ENCODE measurements around the gene UBN1.

Gene UBN1, protein sequence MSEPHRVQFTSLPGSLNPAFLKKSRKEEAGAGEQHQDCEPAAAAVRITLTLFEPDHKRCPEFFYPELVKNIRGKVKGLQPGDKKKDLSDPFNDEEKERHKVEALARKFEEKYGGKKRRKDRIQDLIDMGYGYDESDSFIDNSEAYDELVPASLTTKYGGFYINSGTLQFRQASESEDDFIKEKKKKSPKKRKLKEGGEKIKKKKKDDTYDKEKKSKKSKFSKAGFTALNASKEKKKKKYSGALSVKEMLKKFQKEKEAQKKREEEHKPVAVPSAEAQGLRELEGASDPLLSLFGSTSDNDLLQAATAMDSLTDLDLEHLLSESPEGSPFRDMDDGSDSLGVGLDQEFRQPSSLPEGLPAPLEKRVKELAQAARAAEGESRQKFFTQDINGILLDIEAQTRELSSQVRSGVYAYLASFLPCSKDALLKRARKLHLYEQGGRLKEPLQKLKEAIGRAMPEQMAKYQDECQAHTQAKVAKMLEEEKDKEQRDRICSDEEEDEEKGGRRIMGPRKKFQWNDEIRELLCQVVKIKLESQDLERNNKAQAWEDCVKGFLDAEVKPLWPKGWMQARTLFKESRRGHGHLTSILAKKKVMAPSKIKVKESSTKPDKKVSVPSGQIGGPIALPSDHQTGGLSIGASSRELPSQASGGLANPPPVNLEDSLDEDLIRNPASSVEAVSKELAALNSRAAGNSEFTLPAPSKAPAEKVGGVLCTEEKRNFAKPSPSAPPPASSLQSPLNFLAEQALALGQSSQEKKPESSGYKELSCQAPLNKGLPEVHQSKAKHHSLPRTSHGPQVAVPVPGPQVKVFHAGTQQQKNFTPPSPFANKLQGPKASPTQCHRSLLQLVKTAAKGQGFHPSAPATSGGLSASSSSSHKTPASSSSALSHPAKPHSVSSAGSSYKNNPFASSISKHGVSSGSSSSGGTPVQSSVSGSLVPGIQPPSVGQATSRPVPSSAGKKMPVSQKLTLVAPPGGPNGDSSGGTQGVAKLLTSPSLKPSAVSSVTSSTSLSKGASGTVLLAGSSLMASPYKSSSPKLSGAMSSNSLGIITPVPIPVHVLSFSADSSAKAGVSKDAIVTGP (N-terminal part only)

DNA sequence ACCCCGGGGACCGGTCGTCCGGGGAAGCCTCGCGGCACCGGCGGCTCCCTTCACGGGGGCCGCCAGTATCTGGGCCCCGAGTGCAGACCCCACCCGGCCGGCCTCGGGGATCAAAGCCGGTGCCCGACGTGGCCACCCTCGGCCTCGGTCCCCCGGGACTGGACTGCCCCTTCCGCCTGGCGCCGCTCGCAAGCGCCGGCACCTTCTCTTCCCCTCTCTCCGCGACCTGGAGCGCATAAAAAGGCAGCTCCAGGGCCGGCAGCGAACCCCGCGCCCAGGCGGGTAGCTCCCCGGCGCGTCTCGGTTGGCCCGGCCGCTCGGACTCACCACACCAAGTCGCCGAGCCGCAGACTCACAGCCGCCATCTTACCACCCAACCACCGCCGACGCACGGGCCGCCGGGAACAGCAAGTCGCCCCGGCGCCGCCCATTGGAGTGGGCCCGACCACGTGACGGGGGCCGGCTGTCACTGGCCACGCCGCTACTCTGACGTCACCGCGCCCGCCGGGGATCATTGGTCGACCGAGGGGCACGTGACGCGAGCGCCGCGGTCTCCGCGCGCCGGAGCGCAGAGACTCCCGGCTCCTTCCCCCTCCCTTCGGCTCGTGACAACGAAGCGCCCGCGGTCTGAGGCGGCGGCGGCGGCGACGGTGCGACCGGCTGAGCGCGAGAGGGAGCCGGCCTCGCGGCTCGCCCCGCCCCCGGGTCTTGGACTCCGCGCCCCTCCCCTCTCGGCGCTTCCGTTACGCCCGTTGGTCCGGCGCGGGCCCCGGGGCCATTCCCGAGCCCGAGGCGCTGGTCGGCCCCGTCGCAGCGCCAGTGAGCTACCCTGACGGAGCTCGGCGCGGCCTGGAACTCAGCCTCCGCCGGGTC, at the start of gene UBN1, which contains the start of gene GLYR1:
UBN1 (plus strand) TSS at position 581 of the 873 bp plus-strand sequence. CDS start 5,437 bp downstream, outside the sequence.
GLYR1 (minus strand) TSS at position 388 of the 873 bp plus-strand sequence; CDS start at position 365, 23 bp downstream.
- DNase-seq (ENCODE audit: low spot score) = peak; percentile 99

DNA sequence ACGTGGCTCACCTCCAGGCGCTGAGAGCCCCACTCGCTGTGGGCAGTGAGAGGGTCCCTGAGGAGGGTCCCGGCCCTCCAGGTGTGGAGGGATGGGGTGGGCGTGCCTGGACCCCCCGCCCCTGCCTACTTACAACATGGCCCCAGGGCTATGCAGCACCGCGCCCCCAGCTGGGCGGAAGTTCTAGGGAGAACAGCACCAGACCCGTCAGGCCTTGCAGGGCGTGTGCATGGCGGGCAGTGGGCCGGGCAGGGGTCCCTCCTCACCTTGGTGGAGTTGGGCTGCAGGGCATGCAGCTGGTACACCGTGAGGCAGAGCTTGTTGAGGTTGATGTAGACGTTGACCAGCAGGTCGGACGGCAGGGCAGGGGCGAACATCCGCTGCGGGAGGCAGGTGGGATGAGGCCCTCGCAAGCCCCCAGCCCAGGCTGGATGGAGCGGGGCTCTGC, 49.5 kb upstream of the UBN1 start:
- no peak for DNase-seq (ENCODE audit: low spot score)

DNA sequence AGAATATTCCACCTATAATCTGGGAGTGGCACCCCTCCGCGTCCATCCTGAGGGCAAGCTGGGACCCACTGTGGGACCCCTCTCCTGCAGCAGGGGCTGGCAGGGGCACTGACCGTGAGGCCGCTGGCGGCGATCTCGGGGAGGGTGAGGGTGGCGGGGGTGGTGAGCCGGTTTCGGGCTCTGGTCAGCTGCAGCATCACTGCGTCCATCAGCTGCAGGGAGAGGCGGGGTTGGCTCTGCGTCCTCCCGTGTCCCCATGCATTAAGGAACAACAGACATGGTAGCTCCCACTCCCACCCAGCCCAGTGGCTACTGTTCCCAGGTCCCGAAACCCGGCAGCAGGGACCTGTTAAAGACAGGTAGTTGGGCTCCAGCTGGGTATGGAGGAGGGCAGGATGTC, 48.8 kb upstream of the UBN1 start:
- DNase-seq (ENCODE audit: low spot score) = no peak

DNA sequence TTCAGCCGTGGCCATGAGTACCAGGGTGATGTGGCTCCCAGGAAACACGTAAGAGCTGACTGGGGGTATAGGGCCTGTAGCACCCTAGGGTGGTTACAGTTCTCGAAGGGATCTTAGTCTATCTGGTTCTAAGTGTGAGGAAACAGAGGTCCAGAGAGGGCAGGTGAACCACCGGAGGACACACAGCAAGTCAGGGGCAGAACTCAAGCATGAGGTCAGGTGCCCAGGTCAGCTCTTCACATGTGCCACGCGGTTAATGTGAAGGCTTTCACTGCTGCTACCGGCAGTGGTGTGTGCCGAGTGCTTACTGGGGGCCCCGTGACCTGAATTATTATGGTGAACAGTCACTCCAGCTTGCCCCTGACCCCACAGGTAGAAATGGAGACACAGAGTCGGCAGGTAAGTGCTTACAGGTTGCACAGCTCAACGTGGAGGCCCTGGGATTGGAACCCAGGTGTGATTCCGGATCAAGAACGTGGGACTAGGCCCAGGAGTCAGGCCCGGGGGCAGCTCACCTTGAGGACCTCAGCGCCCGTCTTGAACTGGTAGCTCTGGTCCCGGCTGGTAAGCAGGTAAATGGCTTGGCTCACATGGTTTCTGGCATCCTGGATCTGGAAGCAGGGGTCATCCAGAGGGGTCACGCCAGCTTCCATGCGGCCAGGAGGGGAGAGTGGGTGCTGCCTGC, 48.0 kb upstream of the UBN1 start:
- DNase-seq (ENCODE audit: low spot score) = no peak

DNA sequence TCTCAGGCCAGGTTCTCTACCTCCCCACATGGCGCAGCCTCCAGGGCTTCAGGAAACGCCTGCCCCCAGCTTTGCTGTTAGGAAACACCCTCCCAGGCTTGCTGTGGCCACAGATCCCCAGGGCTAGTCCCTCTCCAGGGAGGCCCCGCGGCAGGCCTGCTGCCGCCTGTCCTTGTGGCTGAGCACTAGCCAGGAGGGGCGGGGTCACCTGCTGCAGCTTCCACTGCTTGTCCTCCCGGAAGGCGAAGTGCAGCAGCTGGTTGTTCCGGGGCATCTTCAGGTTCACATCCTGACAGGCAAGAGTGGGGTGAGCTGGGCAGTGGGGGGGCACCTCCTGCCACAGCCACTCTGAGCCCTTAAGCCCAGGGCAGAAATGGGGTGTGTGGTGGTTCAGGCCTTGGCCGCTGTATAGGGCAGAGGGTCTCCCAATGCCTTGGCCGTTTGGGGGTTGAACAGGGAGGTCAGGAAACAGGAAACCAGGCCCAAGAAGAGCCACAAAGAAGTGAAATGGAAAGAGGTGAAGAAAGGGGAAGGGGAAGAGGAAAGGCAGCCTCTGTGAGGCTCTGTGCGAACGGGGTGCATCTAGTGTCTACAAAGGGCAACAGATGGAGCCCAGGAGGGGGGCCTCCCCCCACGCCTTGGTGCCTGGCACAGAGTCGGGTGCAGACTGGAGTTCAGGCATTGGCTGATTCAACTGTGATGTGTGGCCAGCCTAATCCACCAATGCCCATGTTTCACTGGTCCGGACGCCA, 46.8 kb upstream of the UBN1 start:
- DNase-seq (ENCODE audit: low spot score) = no peak

DNA sequence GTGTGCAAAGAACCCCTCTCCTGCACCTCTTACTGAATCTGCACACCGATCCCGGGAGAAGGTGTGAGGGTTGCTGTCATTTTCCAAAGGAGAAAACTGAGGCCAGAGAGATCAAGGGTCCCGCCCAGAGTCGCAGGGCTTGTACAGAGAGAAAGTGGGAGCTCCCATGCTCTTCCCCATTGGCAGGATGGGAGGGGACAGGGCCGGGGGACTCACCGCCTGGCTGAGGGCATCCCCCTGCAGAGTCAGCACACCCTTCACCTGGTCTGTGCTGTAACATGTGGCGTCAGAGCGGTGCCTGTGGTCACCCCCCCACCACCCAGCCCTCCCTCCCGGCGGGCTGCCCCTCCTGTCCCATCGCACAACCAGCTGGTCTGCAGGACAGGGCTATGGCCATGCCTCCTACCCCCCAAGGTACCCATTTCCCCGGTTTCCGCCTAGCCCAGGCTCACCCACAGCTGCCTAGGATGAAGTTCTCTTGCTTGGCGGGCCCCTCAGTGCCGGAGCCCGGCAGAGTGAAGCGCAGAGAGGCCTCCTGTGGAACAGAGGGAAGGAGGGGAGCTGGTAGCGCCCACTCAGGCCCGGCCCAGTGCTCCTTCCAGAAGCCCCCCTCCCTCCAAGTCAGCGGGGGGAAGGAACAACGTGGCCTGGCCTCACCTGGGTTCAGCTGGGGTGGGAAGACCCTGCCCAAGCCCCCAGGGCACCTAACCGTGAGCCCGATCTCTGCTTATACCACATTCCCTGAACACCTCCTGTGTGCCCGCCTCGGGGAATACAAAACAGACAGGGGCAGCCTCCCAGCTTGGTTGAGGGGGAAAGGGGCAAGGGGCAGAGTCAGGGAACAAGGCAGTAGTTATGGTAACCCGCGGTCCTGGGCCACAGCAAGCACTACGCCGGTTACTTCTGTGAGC, 46.0 kb upstream of the UBN1 start:
- DNase-seq (ENCODE audit: low spot score) = no peak

DNA sequence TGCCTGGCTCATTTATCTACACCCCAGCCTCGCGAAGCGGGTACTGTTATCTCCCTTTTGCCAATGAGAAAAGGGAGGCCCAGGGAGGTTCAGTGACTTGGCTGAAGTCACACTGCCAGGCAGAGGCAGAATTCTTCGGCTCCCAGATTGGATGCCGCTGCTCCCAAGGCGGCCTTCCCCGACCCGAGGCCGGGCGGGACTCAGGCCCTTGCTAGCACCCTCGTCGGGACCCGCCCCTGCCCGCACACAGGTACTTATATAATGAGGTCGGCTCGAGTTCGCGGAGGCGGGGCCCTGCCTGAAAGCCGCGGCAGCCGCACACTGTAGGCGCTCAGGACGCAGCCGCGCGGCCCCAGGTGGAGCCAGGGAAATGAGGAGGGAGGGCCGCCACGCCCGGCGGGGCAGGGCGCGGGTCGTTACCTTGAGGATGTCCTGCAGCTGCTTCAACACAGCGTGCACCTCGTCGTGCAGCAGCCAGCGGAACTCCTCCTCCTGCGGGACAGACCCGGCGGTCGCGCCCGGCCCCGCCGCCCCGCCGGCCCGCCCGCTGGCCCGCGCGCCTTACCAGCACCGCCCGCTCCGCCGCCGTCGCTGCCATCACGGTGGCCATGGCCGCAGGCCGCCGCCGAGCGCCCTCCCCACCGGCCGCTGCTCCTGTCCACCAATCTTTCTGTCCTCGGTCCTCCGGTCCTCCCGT, 45.2 kb upstream of the UBN1 start, which contains the start of gene ROGDI:
ROGDI (minus strand) TSS at position 672 of the 697 bp plus-strand sequence; CDS start at position 610, 62 bp downstream.
- DNase-seq (ENCODE audit: low spot score) = peak; percentile 55

DNA sequence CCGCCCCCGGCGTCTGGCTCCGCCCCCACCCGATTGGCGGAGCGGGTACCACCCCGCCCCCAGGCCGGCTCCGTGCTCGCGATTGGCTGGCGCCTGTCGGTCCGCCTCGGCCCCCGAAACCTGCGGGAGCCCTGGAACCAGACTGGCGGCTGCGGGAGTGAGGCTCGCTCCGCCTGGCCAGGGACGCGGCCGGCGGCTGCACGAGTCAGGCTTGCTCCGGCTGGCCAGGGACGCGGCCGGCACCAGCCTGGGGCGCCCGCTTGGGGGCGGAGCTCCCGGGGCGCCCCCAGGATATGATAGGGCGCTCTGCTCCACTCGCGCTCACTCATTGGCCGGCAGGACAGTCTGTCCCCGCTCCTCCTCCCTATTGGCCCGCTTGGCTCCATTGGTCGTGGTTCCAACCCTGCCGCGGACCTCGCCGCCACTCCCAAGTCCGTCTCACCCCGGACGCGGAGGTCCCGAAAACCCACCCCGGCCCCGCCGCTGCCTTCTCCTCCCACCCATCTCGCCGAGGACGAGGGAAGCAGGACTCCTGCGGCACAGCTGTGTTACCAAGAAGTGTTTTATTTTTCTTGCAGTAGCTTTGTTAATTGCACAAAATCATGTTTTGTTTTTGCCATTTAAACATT, 44.5 kb upstream of the UBN1 start:
- peak; percentile 99 for DNase-seq (ENCODE audit: low spot score)

DNA sequence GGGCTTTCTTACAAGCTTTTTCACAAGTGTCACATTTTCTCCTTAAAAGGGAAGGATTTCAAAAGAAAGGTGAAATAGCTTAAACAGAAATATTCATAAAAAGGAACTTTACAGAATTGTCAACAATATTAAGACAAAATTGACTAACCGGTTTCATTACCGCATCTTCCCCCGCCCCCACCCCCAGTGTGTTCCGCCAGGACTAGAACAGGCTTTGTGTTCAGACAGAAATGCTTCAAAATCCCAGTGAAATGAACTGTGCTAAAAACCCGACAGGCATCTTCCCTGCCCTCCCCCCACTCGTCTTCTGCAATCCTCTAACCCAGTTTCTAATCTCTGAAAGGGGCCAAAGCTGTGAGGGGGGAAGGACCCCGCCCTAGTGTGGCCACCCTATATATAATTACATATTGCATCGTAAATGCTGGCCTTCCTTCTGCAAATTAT, 43.9 kb upstream of the UBN1 start:
- DNase-seq (ENCODE audit: low spot score) = no peak

DNA sequence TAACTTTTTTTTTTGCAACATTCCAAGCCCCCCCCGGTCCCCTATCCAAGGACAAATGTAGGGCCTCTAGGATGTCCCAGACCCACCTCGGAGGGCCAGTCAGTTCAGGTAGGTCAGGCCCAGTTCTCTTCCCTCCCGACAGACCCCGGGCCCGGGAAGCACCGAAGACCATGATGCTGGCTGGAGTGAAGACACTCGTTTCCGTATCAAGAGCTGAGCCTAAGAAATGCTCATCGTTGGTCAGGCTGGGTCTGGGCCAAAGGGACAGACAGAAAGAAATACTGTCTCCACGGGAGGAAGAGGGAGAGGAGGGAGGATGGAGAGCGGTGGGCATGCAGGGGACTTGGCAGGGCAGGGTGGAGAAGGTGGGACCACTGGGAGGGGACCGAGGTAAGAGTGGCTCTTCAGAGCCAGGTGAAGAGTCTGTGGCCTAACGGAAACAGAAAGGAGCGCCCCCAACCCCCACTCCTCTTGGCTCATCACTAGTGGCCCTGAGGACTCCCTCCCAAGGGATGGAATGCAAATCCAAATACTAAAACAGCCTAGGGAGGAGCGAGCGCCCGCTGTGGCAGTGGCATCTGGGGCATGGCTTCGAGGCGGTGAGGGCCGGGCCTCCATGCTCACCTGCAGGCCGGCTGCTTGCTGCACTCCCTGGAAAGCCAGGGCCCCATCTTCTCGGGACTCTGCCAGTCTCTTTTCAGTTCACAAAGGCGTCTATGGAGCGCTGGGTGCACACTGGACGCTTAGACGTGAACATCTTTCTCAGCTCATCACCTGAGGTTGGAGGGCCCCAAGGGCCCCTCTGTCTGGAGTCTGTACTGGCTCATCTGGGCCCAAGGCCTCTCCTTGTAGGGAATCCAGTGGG, 43.2 kb upstream of the UBN1 start:
- no peak for DNase-seq (ENCODE audit: low spot score)

DNA sequence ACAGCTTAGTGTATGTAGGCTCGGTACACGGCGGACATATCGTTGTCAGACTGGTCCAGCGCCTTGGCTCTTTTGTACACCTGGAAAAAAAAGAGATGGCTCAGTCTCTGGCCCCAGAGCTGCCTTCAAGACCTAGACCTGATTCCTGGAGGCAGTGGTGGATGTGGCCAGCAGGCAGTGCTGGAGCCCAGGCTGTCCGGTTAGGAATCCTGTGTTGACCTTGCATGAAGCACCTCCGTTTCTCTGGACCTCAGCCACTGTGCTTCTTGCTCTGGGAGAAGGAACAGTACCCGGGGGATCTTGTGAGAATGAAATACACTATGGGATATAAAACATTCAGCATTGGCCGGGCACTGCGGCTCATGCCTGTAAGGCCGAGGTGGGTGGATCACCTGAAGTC, 42.0 kb upstream of the UBN1 start:
- DNase-seq (ENCODE audit: low spot score) = no peak

DNA sequence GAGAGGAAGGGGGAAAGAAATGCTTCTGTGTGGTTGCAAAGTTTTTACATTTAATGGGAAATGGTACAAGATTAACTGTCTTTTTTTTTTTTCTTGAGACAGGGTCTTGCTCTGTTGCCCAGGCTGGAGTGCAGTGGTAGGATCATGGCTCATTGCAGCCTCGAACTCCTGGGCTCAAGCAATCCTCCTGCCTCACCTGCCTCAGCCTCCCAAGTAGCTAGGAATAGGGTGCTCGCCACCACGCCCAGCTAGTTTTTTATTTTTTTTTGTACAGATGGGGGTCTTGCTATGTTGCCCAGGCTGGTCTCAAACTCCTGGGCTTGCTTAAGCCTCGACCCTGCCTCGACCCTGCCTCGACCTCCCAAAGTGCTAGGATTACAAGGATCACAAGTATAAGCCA, 41.0 kb upstream of the UBN1 start:
- no peak for DNase-seq (ENCODE audit: low spot score)

DNA sequence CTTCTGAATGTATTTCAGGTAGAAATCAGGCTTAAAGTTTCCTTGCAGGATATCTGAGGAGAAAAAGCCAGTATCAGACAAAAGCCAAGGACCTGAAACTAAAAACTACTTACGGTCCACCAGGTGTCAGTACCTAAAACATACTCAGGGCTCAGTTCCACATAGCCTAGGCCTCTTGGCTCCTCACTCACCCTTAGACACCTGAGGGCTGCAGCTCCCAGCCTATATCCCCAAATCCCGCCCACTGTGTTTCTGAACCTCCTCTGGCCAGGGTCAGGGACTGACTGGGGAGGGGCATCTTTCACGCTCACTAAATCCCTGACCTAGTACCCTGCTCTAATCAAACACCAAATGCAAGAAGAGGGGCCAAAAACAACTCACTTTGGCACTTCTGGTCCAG, 36.0 kb upstream of the UBN1 start:
- no peak for DNase-seq (ENCODE audit: low spot score)

DNA sequence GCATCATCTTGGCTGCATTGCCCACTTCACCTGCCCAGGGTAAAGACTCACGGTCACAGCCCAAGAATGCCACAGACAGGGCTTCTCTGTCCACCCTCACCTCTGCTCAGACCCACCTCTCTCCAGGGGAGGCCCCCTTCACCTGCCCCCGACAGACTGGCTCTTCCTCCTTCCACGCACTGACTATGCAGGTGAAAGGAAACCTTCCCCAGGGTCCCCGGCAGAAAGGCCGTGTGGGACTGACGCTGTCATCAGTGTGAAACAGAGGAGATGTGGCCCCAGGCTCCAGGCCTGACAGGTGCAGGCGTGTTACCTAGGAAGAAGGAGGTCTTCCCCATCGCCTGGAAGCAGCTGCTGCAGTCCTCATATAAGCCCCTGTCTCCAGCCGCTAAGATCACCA, 35.5 kb upstream of the UBN1 start:
- DNase-seq (ENCODE audit: low spot score) = no peak

DNA sequence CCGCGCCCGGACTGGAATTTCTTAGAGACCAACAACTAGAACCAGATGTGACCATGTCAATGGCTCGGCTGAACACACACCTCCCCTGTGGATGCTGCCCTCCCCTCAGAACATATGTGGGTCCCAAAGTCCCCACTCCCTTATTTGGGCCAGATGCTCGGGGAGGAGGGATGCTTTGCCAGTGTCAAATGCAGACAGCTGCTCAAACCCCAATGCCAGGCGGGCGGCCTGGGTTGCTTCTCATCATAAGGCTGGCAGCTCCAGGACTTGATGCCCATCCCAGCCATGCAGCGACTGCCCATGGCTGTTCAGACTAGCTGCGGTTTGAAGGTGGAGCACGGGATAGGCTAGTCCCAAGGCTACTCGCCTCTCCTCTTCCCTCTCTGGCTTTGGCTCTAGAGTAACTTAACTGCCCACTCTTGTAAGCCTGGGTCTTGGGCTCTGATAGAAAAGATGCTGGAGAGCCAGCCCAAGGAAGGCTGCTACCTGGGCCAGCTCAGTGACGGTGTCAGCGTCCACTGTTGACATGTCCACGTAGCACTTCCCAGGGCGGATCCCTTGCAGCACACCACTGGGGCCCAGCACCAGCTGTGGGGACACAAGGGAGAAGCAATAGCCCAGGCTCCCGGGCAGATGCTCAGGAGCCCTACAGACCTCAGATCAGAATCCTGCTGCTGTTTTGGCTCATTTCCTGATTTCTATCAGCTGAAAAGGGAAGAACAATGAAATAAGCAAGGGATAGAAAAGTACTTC, 33.9 kb upstream of the UBN1 start:
- no peak for DNase-seq (ENCODE audit: low spot score)

DNA sequence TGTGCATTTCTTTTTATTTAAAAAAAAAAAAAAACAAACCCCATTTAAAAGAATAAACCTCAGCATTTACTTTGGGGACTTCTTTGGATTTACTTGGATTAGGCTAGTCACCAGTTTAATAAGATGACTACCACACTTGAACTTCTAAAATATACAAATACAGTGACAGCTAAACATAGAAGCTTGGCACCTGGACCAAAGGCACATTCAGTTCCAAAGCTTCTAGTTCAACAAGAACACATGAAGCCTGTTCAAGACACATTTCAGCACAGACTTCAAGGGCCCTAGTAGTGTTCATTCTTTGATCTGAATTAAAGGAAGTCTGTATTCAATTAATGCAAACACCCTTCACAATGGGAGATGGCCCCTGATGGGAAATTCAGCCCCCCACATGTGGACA, 33.2 kb upstream of the UBN1 start:
- no peak for DNase-seq (ENCODE audit: low spot score)

Data from AG20443 (cell line).